ENCODE results near the gene MTR.

The MTR gene

DNA sequence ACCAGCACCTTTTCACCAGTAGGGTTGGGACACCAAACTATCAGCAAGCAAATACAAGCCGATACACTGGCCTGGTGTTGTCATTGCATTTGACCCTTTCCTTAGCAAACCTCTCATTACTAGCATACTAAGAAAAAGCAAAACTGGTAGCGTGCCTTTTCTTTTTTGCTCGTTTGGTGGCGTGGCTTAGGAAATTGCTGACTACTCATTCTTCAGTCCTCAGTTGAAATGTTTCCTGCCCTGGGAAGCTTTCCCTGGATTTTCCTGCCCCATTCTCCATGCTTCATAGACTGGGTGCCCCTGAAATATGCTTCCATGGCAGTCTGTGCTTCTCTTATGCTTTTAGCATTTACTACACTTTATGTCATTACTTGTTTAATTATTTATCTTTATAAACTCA, 42.0 kb downstream of the MTR start:
- ChIA-PET CTCF (no interaction called here), POLR2A (no interaction called here)
- no peak for DNase-seq (ENCODE audit: low read depth, low spot score)
- TF ChIP-seq CTCF (IDR thresholded peaks at IDR 0.05; ENCODE audit: insufficient read depth, low read length, missing control alignments), result no peak
- H3K4me3 ChIP-seq (ENCODE audit: low read depth, low read length), result no peak overlapping the region

DNA sequence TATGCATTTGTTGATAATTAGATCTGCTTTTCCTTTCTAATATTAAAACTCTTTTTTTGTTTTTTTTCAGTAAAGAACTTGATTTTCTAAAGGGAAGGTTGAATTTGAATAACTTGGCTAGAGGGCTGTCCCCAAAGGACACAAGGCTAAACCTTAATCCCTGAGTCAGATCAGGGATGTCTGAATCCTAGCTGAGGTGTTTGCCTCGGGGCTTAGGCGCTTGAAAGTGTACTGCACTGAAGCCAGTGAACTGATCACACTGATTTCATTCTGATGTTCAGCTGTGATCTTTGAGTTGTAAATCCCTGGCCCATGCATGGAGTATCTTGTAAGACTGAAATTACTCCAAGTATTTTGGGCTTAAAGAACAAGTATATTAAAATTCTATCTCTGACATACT, 42.8 kb downstream of the MTR start:
- TF ChIP-seq CTCF (IDR thresholded peaks at IDR 0.05; ENCODE audit: insufficient read depth, low read length, missing control alignments), result no peak
- ChIA-PET CTCF (interaction anchor here (0.7 to 1.8 kb wide), 2 partner anchors 11 to 40 kb away, joined by 3 to 4 read pairs; no protein-coding TSS in a partner anchor), POLR2A (no interaction called here)
- no peak overlapping the region for H3K4me3 ChIP-seq (ENCODE audit: low read depth, low read length)
- no peak for DNase-seq (ENCODE audit: low read depth, low spot score)

DNA sequence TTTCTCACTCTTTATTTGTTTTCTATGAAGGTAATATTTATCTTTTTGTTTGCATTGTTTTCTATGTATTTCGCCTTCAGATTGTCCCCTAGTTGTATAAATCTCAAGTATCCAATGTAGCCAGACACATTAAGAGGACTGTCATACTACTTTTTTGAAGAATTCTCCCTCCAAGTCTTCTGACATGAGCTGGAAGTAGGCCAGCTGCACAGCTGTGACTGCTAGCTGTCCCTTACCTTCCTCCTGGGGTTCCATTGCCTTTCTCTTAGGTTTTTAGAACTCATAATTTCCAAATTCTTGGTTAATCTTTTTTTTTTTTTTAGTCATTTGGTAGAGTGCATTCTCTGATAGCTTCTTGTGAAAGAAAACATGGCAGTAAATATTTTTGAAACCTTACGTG, 46.2 kb downstream of the MTR start:
- DNase-seq (ENCODE audit: low read depth, low spot score), result no peak
- ChIA-PET POLR2A (no interaction called here), CTCF (no interaction called here)
- no peak overlapping the region for H3K4me3 ChIP-seq (ENCODE audit: low read depth, low read length)
- TF ChIP-seq CTCF (IDR thresholded peaks at IDR 0.05; ENCODE audit: insufficient read depth, low read length, missing control alignments), result no peak

GRCh38 chr1:236844499-236845271, 49.6 kb downstream of the MTR start:
- POLR2A ChIA-PET, result no interaction called here
- no peak overlapping the region for H3K4me3 ChIP-seq (ENCODE audit: low read depth, low read length)
- TF ChIP-seq CTCF (IDR thresholded peaks at IDR 0.05; ENCODE audit: insufficient read depth, low read length, missing control alignments), result no peak
- CTCF ChIA-PET, result interaction anchor here (1.3 kb wide), 1 partner anchor 85 kb away, joined by 4 read pairs; no protein-coding TSS in a partner anchor
- DNase-seq (ENCODE audit: low read depth, low spot score), result peak; percentile 40

DNA sequence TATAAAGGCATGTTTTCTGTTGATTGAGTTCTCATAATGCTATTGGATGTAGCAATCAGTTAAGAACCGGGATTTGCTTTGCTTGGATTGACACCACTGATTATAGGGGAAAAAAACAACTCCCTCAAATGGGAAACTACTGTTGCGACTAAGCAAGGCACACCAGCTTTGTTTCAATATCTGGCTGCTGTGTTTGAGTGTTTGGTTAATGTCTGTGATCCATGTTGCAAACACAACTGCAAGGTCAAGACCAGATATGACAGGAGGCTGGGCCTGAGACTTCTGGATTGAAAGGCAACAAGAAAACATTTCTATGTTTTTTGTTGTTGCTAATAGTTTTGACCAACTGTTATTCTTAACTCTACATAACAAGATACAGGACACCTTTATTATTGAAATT, 50.7 kb downstream of the MTR start:
- CTCF ChIA-PET, result no interaction called here
- H3K4me3 ChIP-seq (ENCODE audit: low read depth, low read length), result no peak overlapping the region
- DNase-seq (ENCODE audit: low read depth, low spot score), result no peak
- no peak for TF ChIP-seq CTCF (IDR thresholded peaks at IDR 0.05; ENCODE audit: insufficient read depth, low read length, missing control alignments)
- POLR2A ChIA-PET, result no interaction called here

DNA sequence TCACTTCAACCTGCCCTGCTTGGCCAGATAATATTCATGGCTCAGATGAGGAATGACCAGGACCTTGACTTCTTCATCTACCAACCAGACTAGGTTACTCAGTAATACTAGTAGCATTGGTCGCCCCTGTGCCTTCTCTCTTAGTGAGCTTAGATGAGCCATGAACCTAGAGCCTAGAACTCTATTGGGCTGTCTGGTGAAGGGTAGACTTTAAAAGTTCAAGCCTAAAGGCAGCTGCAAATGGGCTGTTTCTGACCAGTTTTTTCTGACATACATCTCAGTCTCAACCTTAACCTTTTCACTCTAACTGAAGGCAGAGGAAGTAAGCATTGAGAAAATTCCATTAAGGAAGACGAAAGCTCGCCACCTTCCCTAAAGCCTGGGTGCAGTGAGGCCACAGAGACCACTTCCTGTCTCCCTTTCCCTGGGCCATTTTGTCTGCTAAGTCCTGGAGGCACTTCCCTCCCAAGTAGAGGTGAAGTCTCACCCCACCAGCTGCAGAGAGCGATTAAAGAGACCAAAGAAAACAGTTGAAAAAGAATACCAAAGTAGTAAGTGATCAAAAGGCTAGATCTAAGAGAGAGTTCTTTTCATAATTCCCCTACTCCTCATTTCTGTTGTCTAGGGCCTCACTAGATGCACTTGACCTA, 53.3 kb downstream of the MTR start:
- no peak overlapping the region for H3K4me3 ChIP-seq (ENCODE audit: low read depth, low read length)
- POLR2A ChIA-PET, result no interaction called here
- CTCF ChIA-PET, result no interaction called here
- no peak for DNase-seq (ENCODE audit: low read depth, low spot score)
- no peak for TF ChIP-seq CTCF (IDR thresholded peaks at IDR 0.05; ENCODE audit: insufficient read depth, low read length, missing control alignments)
